Naive thymus-derived CD4-positive, alpha-beta T cell (primary cell): Measurements from ENCODE around the gene KCMF1. TPM values are rescaled to one million over a fixed set of nuclear protein-coding genes. Genes with fewer than 3 reads are reported as not detected.

Experiments
- ATAC-seq: fragments of 150-1000 bp; cut with Tn5 transposase; 2 replicates; pipeline ENCODE4 v1.10.0; 2021; ENCODE audit warnings: mild to moderate bottlenecking, moderate library complexity
- CTCF ChIA-PET: fragments of 350-600 bp; sonication (Branson Sonifier 250); formaldehyde crosslinking; loops from one replicate; lab custom pipeline; 2021; ENCODE audit warnings: antibody characterized with exemption; lab: Charles Lee
- POLR2A ChIA-PET: fragments of 350-600 bp; sonication (Branson Sonifier 250); formaldehyde crosslinking; loops from one replicate; lab custom pipeline; 2021; ENCODE audit warnings: antibody characterized with exemption, inconsistent platforms; lab: Charles Lee
- DNase-seq, 9 donors: peaks; one replicate each; pipeline versions ENCODE4 v3.0.0 to v3.0.0-alpha.2; 2020 to 2022; ENCODE audit warnings: mixed read lengths in 1 of 9
- H3K27ac ChIP-seq: one replicate; pipeline ENCODE4 v1.7.0; 2013; ENCODE audit warnings: mild to moderate bottlenecking, low read depth, low read length, moderate library complexity
- H3K27me3 ChIP-seq, 2 donors: one replicate each; pipeline ENCODE4 v1.7.0; 2013; ENCODE audit warnings: low read length in 2 of 2, mild to moderate bottlenecking in 2 of 2, moderate library complexity in 2 of 2; ENCODE audit not compliant: control insufficient read depth in 2 of 2, insufficient read depth in 2 of 2
- H3K36me3 ChIP-seq, 3 experiments: 1 replicate in 2 of 3; 2 replicates in 1 of 3; pipeline ENCODE4 v1.7.0; 2013; ENCODE audit warnings: low read length in 3 of 3, mild to moderate bottlenecking in 3 of 3, moderate library complexity in 1 of 3; ENCODE audit not compliant: insufficient read depth in 3 of 3, control insufficient read depth in 2 of 3
- H3K4me1 ChIP-seq, 2 donors: one replicate each; pipeline ENCODE4 v1.7.0; 2013; ENCODE audit warnings: low read length in 2 of 2, mild to moderate bottlenecking in 2 of 2, moderate library complexity in 1 of 2; ENCODE audit not compliant: control insufficient read depth in 2 of 2, insufficient read depth in 2 of 2
- H3K4me3 ChIP-seq: 2 replicates; pipeline ENCODE4 v1.7.0; 2013; ENCODE audit warnings: mild to moderate bottlenecking, low read length
- H3K9me3 ChIP-seq, 3 experiments: 1 replicate in 2 of 3; 2 replicates in 1 of 3; pipeline ENCODE4 v1.7.0; 2013; ENCODE audit warnings: low read length in 3 of 3; ENCODE audit not compliant: control insufficient read depth in 2 of 3
- H3K27ac Mint-ChIP-seq, 9 donors: one replicate each; pipeline ENCODE4 v1.8.0; 2020 to 2022; ENCODE audit warnings: mixed read lengths in 9 of 9, mild to moderate bottlenecking in 8 of 9, moderate library complexity in 5 of 9, inconsistent platforms in 2 of 9
- H3K27me3 Mint-ChIP-seq, 5 donors: one replicate each; pipeline ENCODE4 v1.8.0; 2021 to 2022; ENCODE audit warnings: mixed read lengths in 5 of 5, mild to moderate bottlenecking in 1 of 5
- H3K36me3 Mint-ChIP-seq, 5 donors: one replicate each; pipeline ENCODE4 v1.8.0; 2020 to 2022; ENCODE audit warnings: mixed read lengths in 5 of 5, mild to moderate bottlenecking in 3 of 5, inconsistent platforms in 1 of 5
- H3K4me1 Mint-ChIP-seq, 7 donors: one replicate each; pipeline ENCODE4 v1.8.0; 2020 to 2022; ENCODE audit warnings: mixed read lengths in 7 of 7, mild to moderate bottlenecking in 3 of 7, inconsistent platforms in 1 of 7
- H3K4me3 Mint-ChIP-seq, 10 donors: one replicate each; pipeline ENCODE4 v1.8.0; 2020 to 2022; ENCODE audit warnings: mild to moderate bottlenecking in 10 of 10, mixed read lengths in 10 of 10, moderate library complexity in 6 of 10, inconsistent platforms in 2 of 10
- H3K9me3 Mint-ChIP-seq, 11 donors: one replicate each; pipeline ENCODE4 v1.8.0; 2020 to 2022; ENCODE audit warnings: mixed read lengths in 11 of 11, mild to moderate bottlenecking in 4 of 11, inconsistent platforms in 1 of 11, moderate library complexity in 1 of 11
- intact Hi-C, 2 donors: fragments of 100-400 bp; cut with micrococcal nuclease; formaldehyde crosslinking; loops; one replicate each; pipeline ENCODE4 v1.15.1; 2023
- polyA plus RNA-seq, 2 donors: library from polyadenylated mRNA; unstranded; fragments of 300-500 nt; fragmentation: Illumina TruSeq; gene quantifications; one replicate each; pipeline ENCODE4 v1.2.3, GENCODE V29; 2021
- total RNA-seq, 6 experiments: library from RNA in 5 of 6; stranded (reverse) in 5 of 6; gene quantifications; 1 replicate in 5 of 6; 2 replicates in 1 of 6; pipeline ENCODE4 v1.2.3 and lab custom pipeline; 2021 to 2026

The KCMF1 gene
- total and polyA plus RNA-seq, 7 experiments from 2014 or later, result 15.6 to 81.3 (median 60.6) TPM

DNA sequence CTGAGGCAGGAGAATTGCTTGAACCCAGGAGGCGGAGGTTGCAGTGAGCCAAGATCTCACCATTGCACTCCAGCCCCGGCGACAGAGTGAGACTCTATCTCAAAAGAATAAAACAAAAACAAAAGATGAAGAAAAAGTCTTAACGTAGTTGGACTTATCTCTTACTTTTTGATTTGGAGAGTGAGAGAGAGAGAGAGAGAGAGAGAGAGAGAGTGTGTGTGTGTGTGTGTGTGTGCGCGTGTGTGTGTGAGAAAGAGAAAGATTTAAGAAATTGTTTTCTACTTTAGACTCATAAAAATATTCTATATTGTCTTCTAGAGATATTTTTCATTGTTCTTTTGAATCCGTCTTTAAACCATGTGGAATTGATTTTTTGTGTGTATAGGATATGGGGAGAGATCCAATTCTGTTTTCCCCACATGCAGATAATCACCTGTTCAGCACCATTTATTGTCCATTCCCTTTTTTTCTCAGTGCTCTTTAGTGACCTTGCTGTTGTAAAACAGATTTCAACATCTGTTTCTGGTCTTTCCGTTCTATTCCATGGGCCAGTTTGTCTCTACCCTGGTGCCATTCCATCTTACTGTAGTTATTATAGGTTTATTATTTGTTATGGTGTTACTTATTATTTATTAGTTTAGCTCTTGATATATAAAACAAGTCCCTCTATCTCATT lies 53.5 kb downstream of the KCMF1 start:
- Histone ChIP-seq H3K4me3 (no peak overlapping the region), H3K27me3 (no peaks in the 10 kb centered on the region), H3K36me3 (peaks cover 0 to 8% (median 4%) of the 10 kb centered on the region in 3 experiments), H3K9me3 (no peaks in the 10 kb centered on the region), H3K27ac (no peak overlapping the region), H3K4me1 (no peaks in the 10 kb centered on the region)
- Mint-ChIP-seq H3K4me1 (peaks cover 14 to 54% (median 45%) of the 10 kb centered on the region in 7 donors), H3K27ac (peak overlapping the region in 3 of 9 donors; percentile 54 to 56 (median 55)), H3K4me3 (peak overlapping the region in 1 of 10 donors; percentile 25), H3K27me3 (no peaks in the 10 kb centered on the region), H3K9me3 (no peaks in the 10 kb centered on the region), H3K36me3 (peaks cover 0 to 40% (median 19%) of the 10 kb centered on the region in 5 donors)
- CTCF ChIA-PET, result interaction anchor here (1.1 kb wide), 1 partner anchor 98 kb away, joined by 5 read pairs; no protein-coding TSS in a partner anchor
- ATAC-seq (no peak), DNase-seq (no peak)
- POLR2A ChIA-PET, result no interaction called here
- intact Hi-C loops, result no loop called here

GRCh38 chr2:85032621-85033020 lies 61.7 kb downstream of the KCMF1 start:
- Histone ChIP-seq H3K9me3 (no peaks in the 10 kb centered on the region), H3K27ac (no peak overlapping the region), H3K27me3 (no peaks in the 10 kb centered on the region), H3K4me1 (no peaks in the 10 kb centered on the region), H3K36me3 (peaks cover 0 to 55% (median 11%) of the 10 kb centered on the region in 3 experiments), H3K4me3 (no peak overlapping the region)
- ATAC-seq (no peak), DNase-seq (no peak)
- H3K36me3 Mint-ChIP-seq, result peaks cover 0 to 50% (median 34%) of the 10 kb centered on the region in 5 donors
- ChIA-PET CTCF (interaction anchor here (0.5 kb wide), 1 partner anchor 109 kb away, joined by 4 read pairs; no protein-coding TSS in a partner anchor), POLR2A (no interaction called here)
- H3K27ac Mint-ChIP-seq, result no peak overlapping the region
- peak overlapping the region in 1 of 10 donors; percentile 8 for H3K4me3 Mint-ChIP-seq
- no peaks in the 10 kb centered on the region for H3K9me3 Mint-ChIP-seq
- no peaks in the 10 kb centered on the region for H3K27me3 Mint-ChIP-seq
- intact Hi-C loops, result no loop called here
- H3K4me1 Mint-ChIP-seq, result peaks cover 7 to 35% (median 16%) of the 10 kb centered on the region in 7 donors

GRCh38 chr2:85033388-85033787 lies 62.4 kb downstream of the KCMF1 start:
- DNase-seq (no peak), ATAC-seq (no peak)
- Histone ChIP-seq H3K36me3 (peaks cover 5 to 60% (median 11%) of the 10 kb centered on the region in 3 experiments), H3K27ac (no peak overlapping the region), H3K9me3 (no peaks in the 10 kb centered on the region), H3K27me3 (no peaks in the 10 kb centered on the region), H3K4me3 (no peak overlapping the region), H3K4me1 (no peaks in the 10 kb centered on the region)
- H3K36me3 Mint-ChIP-seq, result peaks cover 0 to 49% (median 33%) of the 10 kb centered on the region in 5 donors
- no peaks in the 10 kb centered on the region for H3K27me3 Mint-ChIP-seq
- no peak overlapping the region for H3K27ac Mint-ChIP-seq
- CTCF ChIA-PET, result no interaction called here
- H3K4me3 Mint-ChIP-seq, result no peak overlapping the region
- POLR2A ChIA-PET, result no interaction called here
- H3K4me1 Mint-ChIP-seq, result peaks cover 7 to 33% (median 16%) of the 10 kb centered on the region in 7 donors
- no peaks in the 10 kb centered on the region for H3K9me3 Mint-ChIP-seq
- intact Hi-C loops, result no loop called here

GRCh38 chr2:85034158-85034557 lies 63.2 kb downstream of the KCMF1 start:
- Mint-ChIP-seq H3K36me3 (peaks cover 0 to 49% (median 35%) of the 10 kb centered on the region in 5 donors), H3K27me3 (no peaks in the 10 kb centered on the region), H3K4me3 (no peak overlapping the region), H3K27ac (no peak overlapping the region), H3K4me1 (peaks cover 7 to 35% (median 16%) of the 10 kb centered on the region in 7 donors), H3K9me3 (no peaks in the 10 kb centered on the region)
- CTCF ChIA-PET, result interaction anchor here (0.5 kb wide), 1 partner anchor 578 kb away, joined by 3 read pairs; no protein-coding TSS in a partner anchor
- H3K4me3 ChIP-seq, result no peak overlapping the region
- no peaks in the 10 kb centered on the region for H3K9me3 ChIP-seq
- ATAC-seq (no peak), DNase-seq (no peak)
- no peak overlapping the region for H3K27ac ChIP-seq
- no peaks in the 10 kb centered on the region for H3K27me3 ChIP-seq
- H3K4me1 ChIP-seq, result no peaks in the 10 kb centered on the region
- peaks cover 8 to 60% (median 9%) of the 10 kb centered on the region in 3 experiments for H3K36me3 ChIP-seq
- POLR2A ChIA-PET, result interaction anchor here (0.7 kb wide), 1 partner anchor 83 kb away, joined by 5 read pairs; no protein-coding TSS in a partner anchor
- intact Hi-C loops, result no loop called here

- no peaks in the 10 kb centered on the region for H3K27me3 Mint-ChIP-seq
- H3K36me3 Mint-ChIP-seq, result peaks cover 4 to 49% (median 35%) of the 10 kb centered on the region in 5 donors
- H3K4me3 ChIP-seq, result no peak overlapping the region
- DNase-seq, result no peak
- POLR2A ChIA-PET, result no interaction called here
- no peak for ATAC-seq
- H3K27me3 ChIP-seq, result no peaks in the 10 kb centered on the region
- CTCF ChIA-PET, result no interaction called here
- H3K9me3 ChIP-seq, result no peaks in the 10 kb centered on the region
- no peaks in the 10 kb centered on the region for H3K9me3 Mint-ChIP-seq
- no peak overlapping the region for H3K27ac ChIP-seq
- H3K4me1 Mint-ChIP-seq, result peaks cover 9 to 45% (median 12%) of the 10 kb centered on the region in 7 donors
- intact Hi-C loops, result no loop called here
- no peaks in the 10 kb centered on the region for H3K4me1 ChIP-seq
- no peak overlapping the region for H3K4me3 Mint-ChIP-seq
- peak overlapping the region in 1 of 9 donors; percentile 38 for H3K27ac Mint-ChIP-seq
- peaks cover 7 to 57% (median 8%) of the 10 kb centered on the region in 3 experiments for H3K36me3 ChIP-seq
Measured at GRCh38 chr2:85037622-85038021, 66.7 kb downstream of the KCMF1 start.

DNA sequence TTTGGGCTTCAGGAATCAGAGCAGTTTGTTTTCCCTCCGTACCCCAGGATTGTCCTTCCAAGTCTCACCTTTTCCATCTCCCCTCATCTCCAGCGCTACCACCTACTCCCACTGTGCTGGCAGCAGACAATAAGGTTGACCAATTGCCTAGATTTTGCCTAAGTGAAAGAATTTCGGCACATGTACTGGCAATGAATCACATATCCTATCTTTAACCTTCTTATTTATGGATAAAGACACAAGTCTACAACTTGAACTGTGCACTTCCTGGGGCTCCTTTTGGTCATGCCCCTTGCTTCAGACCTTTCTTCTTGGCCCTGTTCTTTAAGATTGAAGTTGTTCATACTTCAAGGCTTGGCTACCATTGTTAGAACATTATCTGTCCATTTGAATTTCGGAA lies 71.4 kb downstream of the KCMF1 start:
- Histone ChIP-seq H3K9me3 (no peaks in the 10 kb centered on the region), H3K4me1 (no peaks in the 10 kb centered on the region), H3K27me3 (no peaks in the 10 kb centered on the region), H3K4me3 (no peak overlapping the region), H3K36me3 (peaks cover 3 to 64% (median 18%) of the 10 kb centered on the region in 3 experiments), H3K27ac (no peak overlapping the region)
- ATAC-seq, result no peak
- POLR2A ChIA-PET, result no interaction called here
- Mint-ChIP-seq H3K9me3 (no peaks in the 10 kb centered on the region), H3K4me1 (peaks cover 0 to 35% (median 12%) of the 10 kb centered on the region in 7 donors), H3K36me3 (peaks cover 6 to 54% (median 37%) of the 10 kb centered on the region in 5 donors), H3K27me3 (no peaks in the 10 kb centered on the region), H3K4me3 (no peak overlapping the region), H3K27ac (peak overlapping the region in 3 of 9 donors; percentile 11 to 75 (median 65))
- intact Hi-C loops, result no loop called here
- DNase-seq, result no peak
- CTCF ChIA-PET, result no interaction called here
